Measurements from ENCODE around the gene CD14.
"Not testable (repeated sequence)": the region's sequence is repeated elsewhere in the genome, so short reads cannot be mapped to it uniquely, and the experiment has no call there.

The CD14 gene

GRCh38 chr5:140608722-140609121 is 24.3 kb downstream of the CD14 start:
- no peak for TF ChIP-seq CTCF (IDR thresholded peaks at IDR 0.05; ENCODE audit: insufficient read depth, low read length, poor library complexity, severe bottlenecking)
- Histone ChIP-seq H3K36me3 (ENCODE audit: control insufficient read depth, insufficient read depth, low read length) (no peaks in the 10 kb centered on the region), H3K4me3 (replicated peaks; ENCODE audit: low read depth, low read length) (no peak overlapping the region), H3K27me3 (replicated peaks; ENCODE audit: control insufficient read depth, insufficient read depth, low read length) (no peaks in the 10 kb centered on the region)
- DNase-seq (ENCODE audit: extremely low read depth, insufficient read length), result no peak

- no peaks in the 10 kb centered on the region for H3K36me3 ChIP-seq (ENCODE audit: control insufficient read depth, insufficient read depth, low read length)
- H3K4me3 ChIP-seq (replicated peaks; ENCODE audit: low read depth, low read length), result no peak overlapping the region
- no peak for TF ChIP-seq CTCF (IDR thresholded peaks at IDR 0.05; ENCODE audit: insufficient read depth, low read length, poor library complexity, severe bottlenecking)
- DNase-seq (ENCODE audit: extremely low read depth, insufficient read length), result no peak
- H3K27me3 ChIP-seq (replicated peaks; ENCODE audit: control insufficient read depth, insufficient read depth, low read length), result no peaks in the 10 kb centered on the region
Observed at GRCh38 chr5:140607031-140607430, 25.9 kb downstream of the CD14 start.

DNA sequence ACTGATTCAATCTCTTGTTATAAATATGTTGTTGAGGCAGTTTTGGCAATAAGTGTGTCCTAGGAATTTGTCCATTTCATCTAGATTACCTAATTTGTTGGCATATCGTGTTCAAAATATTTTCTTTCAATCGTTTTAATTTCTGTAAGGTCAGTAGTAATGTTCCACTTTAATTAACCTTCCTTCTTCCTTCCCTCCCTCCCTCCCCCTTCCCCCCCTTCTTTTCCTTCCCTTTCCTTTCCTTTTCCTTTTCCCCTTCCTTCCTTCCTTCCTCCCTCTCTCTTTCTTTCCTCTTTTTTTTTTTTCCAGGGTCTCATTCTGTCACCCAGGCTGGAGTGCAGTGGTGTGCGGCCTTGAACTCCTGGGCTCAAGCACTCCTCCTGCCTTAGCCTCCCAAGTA is 27.1 kb downstream of the CD14 start:
- Histone ChIP-seq H3K27me3 (replicated peaks; ENCODE audit: control insufficient read depth, insufficient read depth, low read length) (no peaks in the 10 kb centered on the region), H3K36me3 (ENCODE audit: control insufficient read depth, insufficient read depth, low read length) (no peaks in the 10 kb centered on the region), H3K4me3 (replicated peaks; ENCODE audit: low read depth, low read length) (no peak overlapping the region)
- no peak for TF ChIP-seq CTCF (IDR thresholded peaks at IDR 0.05; ENCODE audit: insufficient read depth, low read length, poor library complexity, severe bottlenecking)
- no peak for DNase-seq (ENCODE audit: extremely low read depth, insufficient read length)

- Histone ChIP-seq H3K36me3 (ENCODE audit: control insufficient read depth, insufficient read depth, low read length) (no peaks in the 10 kb centered on the region), H3K27me3 (replicated peaks; ENCODE audit: control insufficient read depth, insufficient read depth, low read length) (no peaks in the 10 kb centered on the region), H3K4me3 (replicated peaks; ENCODE audit: low read depth, low read length) (no peak overlapping the region)
- no peak for DNase-seq (ENCODE audit: extremely low read depth, insufficient read length)
- TF ChIP-seq CTCF (IDR thresholded peaks at IDR 0.05; ENCODE audit: insufficient read depth, low read length, poor library complexity, severe bottlenecking), result no peak
Observed at GRCh38 chr5:140603734-140604133, 29.2 kb downstream of the CD14 start.

DNA sequence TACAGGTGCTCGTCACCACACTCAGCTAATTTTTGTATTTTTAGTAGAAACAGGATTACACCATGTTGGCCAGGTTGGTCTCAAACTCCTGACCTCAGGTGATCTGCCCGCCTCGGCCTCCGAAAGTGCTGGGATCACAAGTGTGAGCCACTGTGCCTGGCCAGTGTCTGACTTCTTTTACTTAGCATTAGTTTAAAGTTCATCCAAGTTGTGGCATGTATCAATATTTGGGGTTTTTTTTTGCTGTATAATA is 29.6 kb downstream of the CD14 start:
- not testable (repeated sequence) for H3K27me3 ChIP-seq (replicated peaks; ENCODE audit: control insufficient read depth, insufficient read depth, low read length); H3K4me3 ChIP-seq (replicated peaks; ENCODE audit: low read depth, low read length); DNase-seq (ENCODE audit: extremely low read depth, insufficient read length); H3K36me3 ChIP-seq (ENCODE audit: control insufficient read depth, insufficient read depth, low read length)

GRCh38 chr5:140602147-140602546 is 30.8 kb downstream of the CD14 start:
- Histone ChIP-seq H3K4me3 (replicated peaks; ENCODE audit: low read depth, low read length) (no peak overlapping the region), H3K36me3 (ENCODE audit: control insufficient read depth, insufficient read depth, low read length) (no peaks in the 10 kb centered on the region), H3K27me3 (replicated peaks; ENCODE audit: control insufficient read depth, insufficient read depth, low read length) (no peaks in the 10 kb centered on the region)
- TF ChIP-seq CTCF (IDR thresholded peaks at IDR 0.05; ENCODE audit: insufficient read depth, low read length, poor library complexity, severe bottlenecking), result no peak
- no peak for DNase-seq (ENCODE audit: extremely low read depth, insufficient read length)

All from GM06990 (cell line).